GM15510 (cell line): ENCODE data around the gene HERC2.

Experiments
- POLR2A ChIP-seq: IDR thresholded peaks from 3 replicates; pipeline ENCODE4 v1.6.1; 2011; ENCODE audit warnings: borderline replicate concordance; ENCODE audit not compliant: insufficient read length; ENCODE audit errors: extremely low read depth

HERC2 gene

GRCh38 chr15:28114721-28115622, 207.0 kb downstream of the HERC2 start:
- TF ChIP-seq POLR2A: no peak

GRCh38 chr15:28114114-28114455, 207.9 kb downstream of the HERC2 start:
- TF ChIP-seq POLR2A: no peak

DNA sequence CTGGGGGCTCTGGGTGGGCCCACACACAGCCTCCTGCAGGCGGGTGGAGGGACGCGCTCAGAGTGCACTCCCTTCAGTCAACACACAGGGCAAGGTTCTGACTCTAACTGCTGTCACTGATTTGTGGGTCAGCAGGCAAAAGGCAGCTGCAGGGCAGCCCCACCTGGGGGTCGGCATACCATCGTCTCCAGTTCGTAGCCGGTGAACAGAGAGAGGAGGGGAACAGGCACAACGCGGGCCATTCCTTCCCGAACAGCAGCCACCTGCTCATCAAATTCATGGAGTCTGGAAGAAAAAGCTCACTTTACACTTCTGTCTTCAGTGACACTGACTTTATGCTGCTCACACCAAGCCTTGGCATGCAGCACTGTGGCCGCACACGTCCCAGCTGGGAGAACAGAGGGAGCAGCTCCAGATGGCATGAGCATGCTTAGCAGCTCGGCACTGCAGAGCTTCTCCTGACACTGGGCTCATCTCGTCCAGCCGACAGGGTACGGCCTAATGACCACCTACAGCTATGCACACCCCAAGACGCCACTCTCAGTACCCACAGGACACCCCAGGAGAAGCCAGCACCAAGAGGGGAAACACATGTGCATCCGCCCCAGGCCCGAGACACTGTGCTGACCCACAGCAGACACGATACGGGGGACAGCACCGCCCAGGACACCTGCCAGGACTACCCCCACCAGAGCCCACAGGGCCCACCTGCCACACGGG, 208.4 kb downstream of the HERC2 start:
- TF ChIP-seq POLR2A: no peak

GRCh38 chr15:28112962-28113361, 209.0 kb downstream of the HERC2 start:
- no peak for TF ChIP-seq POLR2A

DNA sequence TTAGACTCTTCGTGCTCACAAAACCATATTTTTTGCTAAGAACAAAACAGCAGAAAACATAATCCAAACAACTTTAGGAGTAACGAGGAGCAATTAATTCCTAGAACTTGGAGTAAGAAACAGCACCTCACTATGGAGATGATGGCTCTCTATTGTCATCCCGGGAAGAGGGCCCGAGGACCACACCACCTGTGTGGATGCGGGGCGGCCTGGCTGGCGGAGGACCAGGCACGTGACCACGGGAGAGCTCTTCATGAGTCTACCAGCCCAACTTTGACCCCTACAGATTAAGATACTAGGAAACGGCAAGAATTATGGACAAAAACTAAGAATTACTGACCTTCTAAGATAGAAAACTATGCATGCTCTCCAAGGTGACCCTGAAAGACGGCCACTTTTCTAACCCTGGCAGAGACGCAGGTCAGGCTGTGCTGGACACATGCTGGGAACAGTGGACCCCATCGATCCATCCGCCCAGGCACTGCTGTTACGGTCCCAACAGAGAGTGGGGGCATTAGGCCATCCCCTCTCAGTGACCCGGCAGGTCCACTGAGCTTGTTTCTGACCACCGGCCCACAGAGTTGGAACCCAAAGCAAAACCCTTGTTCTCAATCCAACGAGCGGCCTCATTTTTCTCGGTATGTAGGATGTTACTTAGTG, 209.7 kb downstream of the HERC2 start:
- TF ChIP-seq POLR2A: no peak

DNA sequence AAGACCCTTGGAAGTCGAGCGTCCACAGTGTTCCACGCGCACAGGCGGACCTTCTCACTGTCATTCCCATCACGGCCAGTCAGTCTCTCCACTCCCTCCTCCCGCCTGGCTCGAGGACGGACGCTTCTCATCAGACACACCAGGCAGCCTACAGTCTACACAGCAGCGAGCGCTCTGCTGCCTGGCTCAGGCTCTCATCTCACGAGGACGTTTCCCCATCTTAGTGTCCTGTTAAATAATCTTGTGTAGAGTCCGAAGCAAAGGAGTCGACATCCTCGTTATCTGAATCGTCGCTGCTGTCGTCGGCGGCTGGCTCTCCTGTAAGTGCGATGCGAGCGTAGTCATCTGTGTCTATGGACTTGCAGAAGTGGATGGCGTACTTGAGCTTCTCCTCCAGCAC, 210.4 kb downstream of the HERC2 start:
- no peak for TF ChIP-seq POLR2A

DNA sequence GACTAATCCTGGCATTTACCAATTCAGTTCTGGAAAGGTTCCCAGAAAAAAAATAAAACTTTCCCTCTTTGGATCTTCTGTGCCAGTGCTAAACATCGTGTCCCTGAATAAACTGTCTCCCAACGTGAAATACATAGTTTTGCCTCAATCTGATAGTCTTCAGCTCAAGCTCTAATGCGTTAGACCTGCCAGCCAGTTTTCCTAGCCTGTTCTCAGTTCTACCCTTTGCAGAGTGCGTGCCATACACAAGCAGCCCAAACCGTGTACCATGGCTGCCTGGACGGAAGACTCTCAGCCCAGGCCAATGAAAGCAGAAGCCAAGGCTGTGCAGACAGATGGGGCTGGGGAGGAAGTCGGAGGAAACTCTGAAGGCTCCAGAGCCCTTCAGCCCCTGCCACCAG, 211.5 kb downstream of the HERC2 start:
- TF ChIP-seq POLR2A: no peak

DNA sequence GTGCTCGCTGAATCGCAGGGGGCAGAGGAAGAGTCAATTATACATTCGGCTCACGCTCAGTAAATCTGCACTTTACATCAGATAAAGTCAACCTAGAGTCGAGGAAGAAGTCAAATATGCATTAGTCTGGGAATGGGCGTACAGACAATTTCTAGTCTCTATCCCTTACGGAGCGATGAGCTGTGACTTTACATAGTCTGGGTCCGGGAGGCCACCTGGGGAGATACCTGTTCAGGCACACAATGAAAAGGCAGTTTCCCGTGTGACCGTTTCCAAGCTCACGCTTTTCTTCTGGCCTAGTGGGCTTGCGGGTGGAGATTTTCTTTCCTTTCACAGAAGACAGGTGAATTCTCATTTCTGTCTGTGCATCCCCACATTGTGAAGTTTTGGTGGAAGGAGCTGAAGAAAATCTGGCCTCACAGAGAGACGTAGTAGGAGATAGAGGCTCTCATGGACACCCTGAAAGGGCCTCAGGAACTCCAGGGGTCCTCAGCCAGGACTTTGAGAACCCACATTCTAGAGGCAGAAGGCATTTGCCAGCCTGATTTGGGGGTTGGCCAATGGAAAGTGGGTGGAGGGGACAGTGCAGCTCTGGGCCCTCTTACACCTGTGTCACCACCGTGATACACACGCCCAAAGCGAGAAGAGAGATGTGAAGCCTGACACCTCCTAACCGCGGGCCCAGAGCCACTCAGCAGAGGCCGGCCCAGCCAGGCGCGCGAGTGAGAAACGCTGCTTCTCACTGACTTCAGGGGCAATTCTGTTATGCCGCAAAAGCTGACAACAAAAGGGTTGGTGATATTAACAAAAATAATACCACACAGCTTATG, 212.1 kb downstream of the HERC2 start:
- no peak for TF ChIP-seq POLR2A

DNA sequence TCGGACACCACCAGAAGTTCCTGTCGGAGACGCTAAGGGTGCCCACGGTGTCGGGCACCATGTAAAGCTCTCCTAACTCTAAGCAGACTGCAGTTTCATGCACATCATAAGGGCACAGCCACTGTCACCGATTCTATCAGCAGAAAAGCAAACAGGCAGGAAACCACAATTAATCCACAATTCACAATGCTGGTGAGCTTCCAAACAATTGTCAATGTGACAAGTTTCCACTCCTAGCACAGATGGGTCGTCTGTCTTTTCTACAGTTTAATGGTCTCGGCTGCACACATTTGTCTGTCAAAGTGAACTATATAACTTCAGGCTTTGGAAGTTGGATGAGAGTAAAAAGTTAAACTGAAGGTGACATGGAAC, 214.1 kb downstream of the HERC2 start:
- no peak for TF ChIP-seq POLR2A

DNA sequence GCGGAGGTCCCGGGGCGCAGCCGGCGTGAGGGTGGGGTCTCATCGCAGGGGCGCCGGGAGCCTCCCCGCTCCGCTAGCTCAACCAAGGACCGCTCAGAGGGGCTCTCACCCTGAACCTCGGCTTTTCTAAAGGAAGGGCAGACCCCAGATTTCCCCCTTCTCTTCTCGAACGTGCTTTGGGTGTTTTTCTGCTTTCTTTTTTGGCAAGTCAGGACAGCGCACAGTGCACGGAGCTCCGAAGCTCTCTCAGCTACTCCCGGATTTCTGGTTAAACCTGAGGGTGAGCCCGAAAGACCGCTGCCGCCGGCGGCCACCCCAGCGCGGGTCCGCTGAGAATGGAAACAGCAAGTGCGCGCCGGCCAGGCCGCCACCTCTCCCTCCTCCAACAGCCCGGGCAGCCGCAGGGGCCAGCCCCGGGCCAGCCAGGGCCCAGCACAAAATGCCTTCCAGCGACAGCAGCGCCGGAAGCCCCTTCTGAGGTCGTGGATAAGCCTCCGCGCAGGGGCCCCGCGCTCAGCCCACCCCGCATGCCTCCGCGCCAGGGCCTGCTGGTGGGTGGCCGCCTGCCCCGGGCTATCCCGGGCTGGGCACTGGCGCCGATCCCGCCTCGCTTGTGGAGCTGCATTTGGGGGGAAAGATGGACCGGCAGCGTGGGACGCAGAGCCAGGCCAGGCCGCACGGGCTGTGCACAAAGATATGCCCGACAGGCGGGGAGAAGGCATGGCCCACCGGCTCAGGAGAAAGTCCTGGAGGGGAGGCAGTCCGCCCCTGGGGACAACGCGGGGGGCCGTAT, 214.7 kb downstream of the HERC2 start:
- TF ChIP-seq POLR2A: no peak

DNA sequence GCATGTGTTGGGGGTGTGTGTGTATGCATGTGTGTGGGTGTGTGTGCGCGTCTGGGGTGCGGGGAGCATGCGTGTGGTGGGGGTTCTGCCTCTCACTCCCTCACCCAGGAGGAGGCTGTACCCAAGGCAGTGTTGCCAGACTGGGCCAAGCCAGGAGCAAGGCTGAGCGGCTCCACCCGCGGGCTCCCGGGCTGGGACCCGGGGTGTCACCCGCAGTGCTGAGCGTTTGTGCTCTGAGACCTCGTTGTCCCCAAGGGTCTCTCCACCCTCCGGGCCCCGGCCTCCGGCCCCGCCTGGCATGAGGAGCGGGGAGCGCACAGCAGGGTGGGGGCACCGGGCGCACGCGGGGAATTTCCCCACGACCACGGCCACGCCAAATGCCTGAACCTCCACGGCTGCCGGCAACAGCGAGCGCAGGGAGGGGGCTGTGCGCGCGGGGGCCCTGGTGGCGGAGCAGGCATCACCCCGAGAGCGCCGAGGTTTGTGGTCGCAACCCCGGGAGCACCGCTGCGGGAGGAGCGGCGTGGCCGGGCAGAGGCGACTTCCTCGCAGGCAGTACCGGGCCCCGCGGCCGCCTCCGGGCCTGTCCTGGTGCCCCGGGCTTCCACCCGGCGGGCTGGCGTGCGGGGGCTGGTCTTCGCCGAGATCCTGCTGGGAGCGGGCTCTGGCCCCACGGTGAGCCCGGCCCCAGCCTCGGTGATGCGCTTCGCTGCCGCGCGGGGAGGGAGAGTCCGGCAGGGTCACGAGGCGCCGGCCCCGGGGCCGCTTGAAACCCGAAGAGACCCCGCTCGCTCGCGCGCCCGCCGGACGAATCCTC, 215.5 kb downstream of the HERC2 start:
- no peak for TF ChIP-seq POLR2A

- TF ChIP-seq POLR2A: no peak
These were observed 216.2 kb downstream of the HERC2 start for GRCh38 chr15:28105793-28106192.

DNA sequence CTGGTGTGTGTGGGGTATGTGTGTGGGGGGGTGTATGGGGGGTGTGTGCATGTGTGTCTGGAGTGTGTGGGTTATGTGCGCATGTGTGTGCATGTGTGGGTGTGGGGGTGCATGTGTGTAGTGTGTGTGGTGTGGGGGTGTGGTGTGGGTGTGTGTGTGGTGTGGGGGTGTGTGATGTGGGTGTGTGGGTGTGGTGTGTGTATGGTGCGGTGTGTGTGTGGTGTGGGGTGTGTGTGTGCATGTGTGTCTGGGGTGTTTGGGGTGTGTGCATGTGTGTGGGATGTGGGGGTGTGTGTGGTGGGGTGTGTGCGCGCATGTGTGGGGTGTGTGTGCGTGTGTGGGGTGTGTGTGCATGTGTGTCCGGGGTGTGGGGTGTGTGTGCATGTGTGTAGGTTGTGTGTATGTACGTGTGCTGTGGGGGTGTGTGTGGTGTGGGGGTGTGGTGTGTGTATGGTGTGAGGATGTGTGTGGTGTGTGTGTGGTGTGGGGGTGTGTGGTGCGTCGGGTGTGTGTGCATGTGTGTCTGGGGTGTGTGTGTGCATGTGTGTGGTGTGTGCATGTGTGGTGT, 216.7 kb downstream of the HERC2 start:
- no peak for TF ChIP-seq POLR2A
